Activated T-helper 2 cell treated with anti-CD3 and anti-CD28 coated beads, Interferon-gamma antibody, Interleukin-2, Interleukin-4, amounts not matched to agents 10 μg/mL and 5 μg/mL and 100 μg/mL, durations not matched to agents 14 hours and 24 hours and 36 hours (primary cell): ENCODE data around the gene KRTCAP3. TPM values are rescaled to one million over a fixed set of nuclear protein-coding genes. Genes with fewer than 3 reads are reported as not detected.

Experiments
- DNase-seq: peaks from one replicate; pipeline ENCODE4 v3.0.0; 2021; ENCODE audit warnings: low spot score
- H3K27ac Mint-ChIP-seq: one replicate; pipeline ENCODE4 v1.8.0; 2021; ENCODE audit warnings: mixed read lengths
- H3K27me3 Mint-ChIP-seq: one replicate; pipeline ENCODE4 v1.8.0; 2021; ENCODE audit warnings: low read depth, mixed read lengths
- H3K36me3 Mint-ChIP-seq: one replicate; pipeline ENCODE4 v1.8.0; 2021; ENCODE audit warnings: low read depth, mixed read lengths
- H3K4me1 Mint-ChIP-seq: one replicate; pipeline ENCODE4 v1.8.0; 2021; ENCODE audit warnings: low read depth, mixed read lengths
- H3K4me3 Mint-ChIP-seq: one replicate; pipeline ENCODE4 v1.8.0; 2021; ENCODE audit warnings: low read depth, mild to moderate bottlenecking, moderate library complexity, mixed read lengths
- H3K9me3 Mint-ChIP-seq: one replicate; pipeline ENCODE4 v1.8.0; 2021; ENCODE audit warnings: mixed read lengths
- intact Hi-C: fragments of 100-400 bp; cut with micrococcal nuclease; formaldehyde crosslinking; loops from one replicate; pipeline ENCODE4 v1.15.1; 2023
- total RNA-seq: library from RNA; stranded (reverse); gene quantifications from 2 replicates; pipeline ENCODE4 v1.2.3, GENCODE V29; 2022

KRTCAP3 gene
- total RNA-seq, 1 donor from 2014 or later: 6.2 TPM

DNA sequence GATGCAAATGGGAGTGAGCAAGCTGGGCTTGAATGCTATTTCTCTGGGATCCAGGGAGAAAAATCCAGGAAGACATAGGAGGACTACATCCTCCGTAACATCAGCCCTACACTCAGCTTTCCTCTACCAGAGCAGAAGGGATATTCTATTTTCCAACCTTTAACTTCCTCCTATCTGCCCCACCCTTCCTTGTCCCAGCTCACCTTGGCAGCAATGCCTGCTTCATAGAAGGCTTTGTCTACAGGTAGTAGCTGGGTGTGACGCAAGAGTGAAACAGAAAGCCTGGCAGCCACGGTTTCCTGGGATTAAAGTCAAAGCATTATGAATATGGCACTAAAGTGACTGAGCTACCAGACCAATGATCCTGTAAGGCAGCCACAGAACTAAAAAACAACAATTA is 3.9 kb downstream of the KRTCAP3 start:
- peaks cover 28% of the 10 kb centered on the region for H3K36me3 Mint-ChIP-seq
- H3K4me3 Mint-ChIP-seq: no peak overlapping the region
- DNase-seq: no peak

DNA sequence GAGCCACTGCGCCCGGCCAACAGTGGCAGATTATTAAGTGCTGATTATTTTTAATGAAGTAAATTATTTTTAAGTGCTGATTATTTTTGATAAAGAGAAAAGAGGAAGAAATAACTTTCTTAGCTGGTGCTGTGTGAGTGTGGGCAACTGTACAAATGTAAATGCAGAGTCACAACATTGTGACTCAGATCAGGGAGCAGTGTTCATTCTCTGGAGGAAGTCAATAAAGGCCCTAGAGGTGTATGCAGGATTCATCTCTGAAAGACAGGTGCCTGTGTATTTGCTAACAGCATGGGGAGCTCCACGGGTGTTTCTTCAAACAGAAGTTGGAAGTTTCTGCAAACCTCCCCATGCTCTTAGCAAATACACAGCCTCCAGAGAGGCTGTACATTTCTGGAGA is 6.2 kb downstream of the KRTCAP3 start:
- peaks cover 5% of the 10 kb centered on the region for H3K4me1 Mint-ChIP-seq
- DNase-seq: no peak
- peaks cover 14% of the 10 kb centered on the region for H3K36me3 Mint-ChIP-seq
- intact Hi-C loops: no loop called here
- no peaks in the 10 kb centered on the region for H3K9me3 Mint-ChIP-seq
- no peak overlapping the region for H3K4me3 Mint-ChIP-seq
- H3K27ac Mint-ChIP-seq: no peak overlapping the region
- no peaks in the 10 kb centered on the region for H3K27me3 Mint-ChIP-seq

More for the DNA sequence above, 3.9 kb downstream of the KRTCAP3 start:
- H3K4me1 Mint-ChIP-seq: peaks cover 3% of the 10 kb centered on the region
- no peaks in the 10 kb centered on the region for H3K9me3 Mint-ChIP-seq
- H3K27me3 Mint-ChIP-seq: no peaks in the 10 kb centered on the region
- intact Hi-C loops: no loop called here
- H3K27ac Mint-ChIP-seq: no peak overlapping the region

DNA sequence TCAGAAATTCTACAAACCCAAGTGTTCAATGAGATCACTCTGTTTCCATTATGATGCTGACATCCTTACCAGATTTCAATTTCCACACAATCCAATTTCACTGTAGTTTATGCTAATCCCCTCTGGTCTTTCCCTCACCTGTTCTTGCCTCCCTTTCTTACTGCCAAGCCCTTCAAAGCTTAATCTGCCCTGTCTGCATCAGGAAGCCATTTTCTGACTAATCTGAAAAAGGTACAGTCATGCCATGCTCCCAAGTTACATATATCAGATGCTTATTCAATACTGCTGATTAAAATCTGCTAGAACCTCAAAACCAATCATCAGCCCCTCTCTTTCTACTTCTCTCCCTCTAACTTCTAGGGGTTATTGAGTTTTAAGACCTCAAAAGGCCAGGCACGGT is 8.9 kb downstream of the KRTCAP3 start:
- H3K4me3 Mint-ChIP-seq: no peak overlapping the region
- no peaks in the 10 kb centered on the region for H3K27me3 Mint-ChIP-seq
- no peak for DNase-seq
- no peaks in the 10 kb centered on the region for H3K9me3 Mint-ChIP-seq
- H3K27ac Mint-ChIP-seq: peak overlapping the region; percentile 35
- peaks cover 6% of the 10 kb centered on the region for H3K36me3 Mint-ChIP-seq
- intact Hi-C loops: no loop called here
- H3K4me1 Mint-ChIP-seq: peaks cover 5% of the 10 kb centered on the region

DNA sequence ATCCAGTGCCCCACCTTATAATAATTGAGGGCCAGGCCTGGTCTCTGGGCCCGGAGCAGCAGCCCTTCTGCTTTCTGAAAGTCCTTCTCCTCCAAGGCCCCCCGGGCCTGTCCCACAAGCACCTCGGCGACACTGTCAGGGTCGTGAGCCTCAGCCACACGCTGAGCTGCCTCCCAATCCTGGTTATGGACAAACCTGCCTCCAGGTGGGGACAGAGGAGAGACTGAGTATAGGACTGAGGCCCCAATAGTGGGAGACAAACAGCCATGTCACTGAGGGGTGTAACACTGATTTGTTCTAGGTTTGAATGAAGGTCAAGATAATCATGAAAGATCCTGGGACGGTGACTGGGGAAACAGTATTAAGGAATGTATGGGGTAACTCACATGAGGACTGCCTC is 11.8 kb downstream of the KRTCAP3 start:
- peaks cover 4% of the 10 kb centered on the region for H3K36me3 Mint-ChIP-seq

DNA sequence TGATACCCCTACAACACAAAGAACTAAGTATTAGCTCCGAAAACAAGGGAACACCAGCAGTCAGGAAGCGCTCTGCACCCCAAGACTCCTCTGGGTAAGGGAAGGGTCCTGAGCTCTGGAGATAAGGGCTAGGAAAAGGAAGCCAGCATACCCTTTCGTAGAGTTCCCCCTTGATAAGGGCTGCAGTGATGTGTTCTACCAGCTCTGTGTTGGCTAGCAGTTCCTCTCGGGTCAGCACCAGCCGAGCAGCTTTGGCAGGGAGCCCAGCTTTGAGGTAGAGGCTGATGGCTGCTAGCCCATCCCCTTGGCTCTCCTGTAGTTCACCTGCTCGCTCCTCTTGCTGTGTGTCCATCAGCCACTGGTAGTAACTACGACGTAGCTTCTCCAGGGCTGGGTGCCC is 18.9 kb downstream of the KRTCAP3 start:
- no peaks in the 10 kb centered on the region for H3K4me1 Mint-ChIP-seq
- H3K9me3 Mint-ChIP-seq: no peaks in the 10 kb centered on the region

More for the DNA sequence above, 11.8 kb downstream of the KRTCAP3 start:
- H3K27ac Mint-ChIP-seq: no peak overlapping the region
- DNase-seq: no peak
- intact Hi-C loops: no loop called here
- H3K9me3 Mint-ChIP-seq: no peaks in the 10 kb centered on the region
- no peak overlapping the region for H3K4me3 Mint-ChIP-seq
- H3K4me1 Mint-ChIP-seq: peaks cover 5% of the 10 kb centered on the region
- no peaks in the 10 kb centered on the region for H3K27me3 Mint-ChIP-seq

DNA sequence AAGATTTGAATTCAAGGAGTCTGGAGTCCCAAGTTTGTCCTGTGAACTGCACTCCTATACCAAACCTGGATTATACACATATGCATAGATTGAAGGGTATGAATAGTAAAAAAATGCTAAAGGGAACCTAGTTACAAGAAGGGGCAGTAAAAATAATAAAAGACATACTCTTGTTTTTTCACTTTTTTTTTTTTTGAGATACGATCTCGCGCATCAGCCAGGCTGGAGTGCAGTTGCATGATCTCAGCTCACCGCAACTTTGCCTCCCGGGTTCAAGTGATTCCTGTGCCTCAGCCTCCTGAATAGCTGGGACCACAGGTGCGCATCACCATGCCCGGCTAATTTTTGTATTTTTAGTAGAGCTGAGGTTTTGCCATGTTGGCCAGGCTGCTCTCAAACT is 22.3 kb downstream of the KRTCAP3 start:
- no peak for DNase-seq
- intact Hi-C loops: no loop called here
- Mint-ChIP-seq H3K27ac (no peak overlapping the region), H3K4me1 (no peaks in the 10 kb centered on the region), H3K9me3 (no peaks in the 10 kb centered on the region), H3K27me3 (no peaks in the 10 kb centered on the region), H3K4me3 (no peak overlapping the region), H3K36me3 (no peaks in the 10 kb centered on the region)

More for the DNA sequence above, 18.9 kb downstream of the KRTCAP3 start:
- no peaks in the 10 kb centered on the region for H3K36me3 Mint-ChIP-seq
- DNase-seq: no peak
- H3K27me3 Mint-ChIP-seq: no peaks in the 10 kb centered on the region
- H3K4me3 Mint-ChIP-seq: no peak overlapping the region
- H3K27ac Mint-ChIP-seq: no peak overlapping the region
- intact Hi-C loops: no loop called here

DNA sequence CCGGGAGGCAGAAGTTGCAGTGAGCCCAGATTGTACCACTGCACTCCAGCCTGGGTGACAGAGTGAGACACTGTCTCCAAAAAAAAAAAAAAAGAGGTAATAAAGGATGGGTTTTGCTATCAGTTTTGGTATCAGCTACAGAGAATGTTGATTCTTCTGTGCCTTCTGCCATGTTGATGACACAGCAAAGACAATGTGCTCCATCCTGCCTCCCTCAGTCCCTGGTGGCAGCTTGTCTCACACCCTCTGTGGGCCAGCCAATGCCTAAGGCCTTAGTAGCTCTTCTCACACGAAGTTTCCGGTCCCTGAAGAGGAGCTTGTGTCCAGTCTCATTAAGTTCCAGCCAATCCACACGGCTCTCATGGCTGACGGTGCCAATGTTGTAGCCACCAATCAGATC is 29.8 kb downstream of the KRTCAP3 start:
- H3K27me3 Mint-ChIP-seq: no peaks in the 10 kb centered on the region
- H3K9me3 Mint-ChIP-seq: no peaks in the 10 kb centered on the region
- H3K4me1 Mint-ChIP-seq: no peaks in the 10 kb centered on the region
- H3K27ac Mint-ChIP-seq: no peak overlapping the region
- intact Hi-C loops: no loop called here
- H3K4me3 Mint-ChIP-seq: no peak overlapping the region
- no peak for DNase-seq
- H3K36me3 Mint-ChIP-seq: peaks cover 3% of the 10 kb centered on the region

DNA sequence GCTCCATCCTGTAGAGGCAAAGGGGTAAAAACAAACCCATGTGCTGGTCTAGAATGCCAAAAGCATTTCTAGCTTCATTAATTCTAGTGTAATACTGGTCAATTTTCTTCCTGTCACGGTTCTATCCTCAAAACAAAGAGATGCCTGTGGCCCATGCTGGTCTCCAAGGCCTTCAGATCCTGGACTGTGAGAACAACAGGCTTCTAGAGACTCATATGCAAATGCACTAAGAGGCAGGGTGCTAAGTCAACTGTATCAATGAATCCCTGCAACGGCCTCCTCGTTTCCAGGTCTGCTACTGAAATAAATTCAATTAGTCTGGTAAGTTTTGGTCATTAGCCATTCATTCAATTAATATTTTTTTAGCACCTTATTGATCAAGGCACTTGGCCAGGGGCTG is 43.3 kb downstream of the KRTCAP3 start:
- H3K9me3 Mint-ChIP-seq: no peaks in the 10 kb centered on the region
- no peak overlapping the region for H3K27ac Mint-ChIP-seq
- no peaks in the 10 kb centered on the region for H3K36me3 Mint-ChIP-seq

DNA sequence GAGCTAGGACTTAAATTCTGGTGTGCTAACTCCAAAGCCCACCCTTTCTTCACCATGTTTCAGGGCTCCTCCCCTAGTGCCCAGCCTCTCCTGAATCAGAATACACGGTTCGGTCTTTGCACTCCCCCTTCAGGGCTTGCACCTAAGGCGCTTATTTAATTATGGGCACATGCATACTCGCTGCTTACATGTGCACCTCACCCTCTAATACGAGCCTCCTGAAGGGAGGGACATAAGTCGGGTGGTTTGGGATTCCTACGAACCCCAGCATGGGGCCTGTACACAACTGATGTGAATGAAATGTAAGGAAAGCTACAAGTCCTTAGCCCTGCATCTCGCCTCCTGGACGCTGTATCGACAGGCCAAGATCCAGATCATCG is 46.9 kb downstream of the KRTCAP3 start:
- no peak for DNase-seq
- peaks cover 10% of the 10 kb centered on the region for H3K27me3 Mint-ChIP-seq
- peaks cover 19% of the 10 kb centered on the region for H3K4me1 Mint-ChIP-seq
- peak overlapping the region; percentile 86 for H3K4me3 Mint-ChIP-seq
- no peaks in the 10 kb centered on the region for H3K36me3 Mint-ChIP-seq
- intact Hi-C loops: loop anchor here (1.0 to 2.0 kb wide), 2 partner anchors 61 to 140 kb away; partner anchors contain the start of genes CCDC121, GPN1 and NRBP1
- peak overlapping the region; percentile 74 for H3K27ac Mint-ChIP-seq
- no peaks in the 10 kb centered on the region for H3K9me3 Mint-ChIP-seq

More for the DNA sequence above, 43.3 kb downstream of the KRTCAP3 start:
- DNase-seq: no peak
- no peaks in the 10 kb centered on the region for H3K27me3 Mint-ChIP-seq
- no peak overlapping the region for H3K4me3 Mint-ChIP-seq
- H3K4me1 Mint-ChIP-seq: peaks cover 13% of the 10 kb centered on the region
- intact Hi-C loops: no loop called here

DNA sequence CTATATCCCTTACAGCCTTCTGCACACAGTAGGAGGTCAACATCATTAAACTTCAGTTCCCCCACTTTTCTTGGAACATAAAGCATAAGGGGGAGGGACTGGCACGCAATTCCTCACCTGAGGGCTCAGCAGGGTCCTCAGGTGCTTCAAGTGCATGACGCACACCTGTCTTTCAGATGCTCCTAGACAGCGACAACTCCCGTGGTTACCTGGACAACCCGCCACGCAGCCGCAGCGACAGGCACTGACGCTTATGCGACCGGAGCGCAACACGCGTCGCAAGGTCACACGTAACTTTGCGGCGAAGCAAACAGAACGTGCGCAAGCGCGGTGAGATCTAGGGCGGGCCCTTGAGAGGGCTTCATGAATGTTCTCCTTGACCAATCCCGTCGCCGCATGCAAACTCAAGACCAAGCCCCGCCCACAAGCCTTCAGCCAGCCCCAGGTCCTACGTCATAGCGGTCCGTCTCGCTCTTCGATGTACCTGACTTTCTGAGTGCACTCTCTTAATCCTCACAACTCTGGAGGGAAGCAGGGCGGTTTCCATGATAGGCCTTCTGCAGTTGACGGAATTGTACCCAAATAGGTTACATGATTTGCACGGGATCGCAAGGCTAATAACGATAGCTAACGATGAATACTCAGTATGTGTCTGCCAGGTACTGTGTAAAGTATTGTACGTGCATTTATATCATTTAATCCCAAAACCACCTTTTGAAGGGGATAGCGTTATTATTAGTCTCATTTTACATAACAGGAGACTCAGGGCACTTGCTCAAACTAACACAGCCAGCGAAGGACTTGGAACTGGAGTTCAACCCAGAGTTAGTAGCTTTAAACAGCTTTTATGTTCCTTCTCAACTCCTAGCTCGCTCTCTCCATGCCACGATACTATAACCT is 47.6 kb downstream of the KRTCAP3 start, which contains the start of gene IFT172:
Gene IFT172, minus strand, starts transcription at position 246 of the 900 bp plus-strand sequence. Its CDS starts 90 bp downstream, at position 156.
- Mint-ChIP-seq H3K27ac (peak within 1 kb of the TSS; percentile 74), H3K27me3 (peaks cover 13% of the 10 kb centered on the region), H3K9me3 (no peaks in the 10 kb centered on the region), H3K4me1 (peaks cover 19% of the 10 kb centered on the region), H3K4me3 (peak within 1 kb of the TSS; percentile 86), H3K36me3 (no peaks in the 10 kb centered on the region)
- intact Hi-C loops: loop anchor here (1.0 to 10.0 kb wide), 3 partner anchors 61 to 139 kb away; partner anchors contain the start of genes CCDC121, GPN1, NRBP1 and ZNF512
- peak; percentile 99 for DNase-seq

DNA sequence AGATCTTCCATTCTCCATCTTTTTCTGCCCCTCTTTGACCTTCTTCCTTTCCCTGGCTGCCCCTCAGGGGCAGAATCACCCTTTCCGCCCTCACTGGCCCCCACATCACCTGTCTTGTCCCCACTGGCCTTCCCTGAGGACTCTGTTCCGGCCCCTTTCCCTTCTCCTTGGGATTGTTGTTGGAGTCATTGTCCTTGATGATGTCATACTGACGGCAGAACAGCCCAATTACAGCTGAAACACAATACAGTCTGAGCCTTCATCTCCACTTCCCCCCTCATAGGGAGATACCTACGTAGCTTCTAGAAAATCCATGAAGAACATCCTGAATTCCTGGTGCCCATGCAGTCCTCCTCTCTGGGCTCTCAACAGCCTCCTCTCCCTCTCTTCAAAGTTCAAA is 50.4 kb downstream of the KRTCAP3 start:
- H3K27me3 Mint-ChIP-seq: peaks cover 37% of the 10 kb centered on the region
- peaks cover 23% of the 10 kb centered on the region for H3K4me1 Mint-ChIP-seq
- intact Hi-C loops: loop anchor here (10.0 kb wide), 1 partner anchor 92 kb away; the partner anchor contains the start of gene ZNF512
- H3K36me3 Mint-ChIP-seq: no peaks in the 10 kb centered on the region
- no peaks in the 10 kb centered on the region for H3K9me3 Mint-ChIP-seq
- no peak for DNase-seq
- H3K4me3 Mint-ChIP-seq: no peak overlapping the region
- H3K27ac Mint-ChIP-seq: no peak overlapping the region

DNA sequence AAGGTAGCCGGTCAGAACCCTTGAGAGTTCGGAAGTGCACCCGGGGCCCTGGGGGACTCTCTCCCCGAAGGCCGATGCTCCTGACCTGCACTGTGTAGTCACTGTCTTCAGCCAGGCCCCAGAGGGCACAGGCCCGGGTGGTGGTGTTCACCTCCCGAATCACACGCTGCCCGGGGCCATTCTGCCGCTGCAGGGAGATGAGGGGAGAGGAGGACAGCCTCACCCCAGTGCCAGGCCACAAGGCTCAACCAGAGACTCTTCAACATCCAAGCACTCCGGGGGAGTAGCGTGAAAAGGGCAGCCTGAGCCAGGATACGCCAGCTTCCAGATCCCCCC is 51.7 kb downstream of the KRTCAP3 start:
- H3K9me3 Mint-ChIP-seq: no peaks in the 10 kb centered on the region
- no peak for DNase-seq
- H3K27me3 Mint-ChIP-seq: peaks cover 50% of the 10 kb centered on the region
- peaks cover 23% of the 10 kb centered on the region for H3K4me1 Mint-ChIP-seq
- intact Hi-C loops: loop anchor here (10.0 kb wide), 1 partner anchor 91 kb away; the partner anchor contains the start of gene ZNF512
- H3K27ac Mint-ChIP-seq: no peak overlapping the region
- H3K36me3 Mint-ChIP-seq: no peaks in the 10 kb centered on the region
- peak overlapping the region; percentile 56 for H3K4me3 Mint-ChIP-seq
